Measurements from ENCODE around the gene OPCML.

OPCML gene

GRCh38 chr11:133399294-133399693, 133.0 kb downstream of the OPCML start:
- TF ChIP-seq REST (IDR thresholded peaks at IDR 0.05; ENCODE audit: insufficient replicate concordance, low read depth) (no peak), SPI1 (IDR thresholded peaks at IDR 0.05; ENCODE audit: borderline replicate concordance, low read depth) (no peak), POLR2AphosphoS5 (IDR thresholded peaks at IDR 0.05; ENCODE audit: low read depth) (no peak), GABPA (IDR thresholded peaks at IDR 0.05; ENCODE audit: low read depth) (no peak)
- TF ChIP-seq, protein P1, sequence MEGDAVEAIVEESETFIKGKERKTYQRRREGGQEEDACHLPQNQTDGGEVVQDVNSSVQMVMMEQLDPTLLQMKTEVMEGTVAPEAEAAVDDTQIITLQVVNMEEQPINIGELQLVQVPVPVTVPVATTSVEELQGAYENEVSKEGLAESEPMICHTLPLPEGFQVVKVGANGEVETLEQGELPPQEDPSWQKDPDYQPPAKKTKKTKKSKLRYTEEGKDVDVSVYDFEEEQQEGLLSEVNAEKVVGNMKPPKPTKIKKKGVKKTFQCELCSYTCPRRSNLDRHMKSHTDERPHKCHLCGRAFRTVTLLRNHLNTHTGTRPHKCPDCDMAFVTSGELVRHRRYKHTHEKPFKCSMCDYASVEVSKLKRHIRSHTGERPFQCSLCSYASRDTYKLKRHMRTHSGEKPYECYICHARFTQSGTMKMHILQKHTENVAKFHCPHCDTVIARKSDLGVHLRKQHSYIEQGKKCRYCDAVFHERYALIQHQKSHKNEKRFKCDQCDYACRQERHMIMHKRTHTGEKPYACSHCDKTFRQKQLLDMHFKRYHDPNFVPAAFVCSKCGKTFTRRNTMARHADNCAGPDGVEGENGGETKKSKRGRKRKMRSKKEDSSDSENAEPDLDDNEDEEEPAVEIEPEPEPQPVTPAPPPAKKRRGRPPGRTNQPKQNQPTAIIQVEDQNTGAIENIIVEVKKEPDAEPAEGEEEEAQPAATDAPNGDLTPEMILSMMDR (IDR thresholded peaks at IDR 0.05; ENCODE audit: insufficient read depth, low read length), result no peak
- Histone ChIP-seq H3K27ac (replicated peaks) (no peak overlapping the region), H3K4me3 (replicated peaks; ENCODE audit: insufficient read depth, low read length) (no peak overlapping the region), H3K27me3 (ENCODE audit: insufficient read depth, poor library complexity, severe bottlenecking) (no peaks in the 10 kb centered on the region)
- DNase-seq (ENCODE audit: low read depth in 1 of 2, low spot score in 1 of 2), result no peak

- no peak for TF ChIP-seq POLR2AphosphoS5 (IDR thresholded peaks at IDR 0.05; ENCODE audit: low read depth)
- no peak for TF ChIP-seq REST (IDR thresholded peaks at IDR 0.05; ENCODE audit: insufficient replicate concordance, low read depth)
- TF ChIP-seq SPI1 (IDR thresholded peaks at IDR 0.05; ENCODE audit: borderline replicate concordance, low read depth), result no peak
- TF ChIP-seq GABPA (IDR thresholded peaks at IDR 0.05; ENCODE audit: low read depth), result no peak
- TF ChIP-seq, protein P1 (IDR thresholded peaks at IDR 0.05; ENCODE audit: insufficient read depth, low read length), result no peak
- H3K27me3 ChIP-seq (ENCODE audit: insufficient read depth, poor library complexity, severe bottlenecking), result peaks cover 2% of the 10 kb centered on the region
- no peak overlapping the region for H3K4me3 ChIP-seq (replicated peaks; ENCODE audit: insufficient read depth, low read length)
- DNase-seq (ENCODE audit: low read depth in 1 of 2, low spot score in 1 of 2), result no peak
- no peak overlapping the region for H3K27ac ChIP-seq (replicated peaks)
Observed at GRCh38 chr11:133390803-133391202, 141.5 kb downstream of the OPCML start.

- Histone ChIP-seq H3K27ac (replicated peaks) (no peak overlapping the region), H3K27me3 (ENCODE audit: insufficient read depth, poor library complexity, severe bottlenecking) (peaks cover 2% of the 10 kb centered on the region), H3K4me3 (replicated peaks; ENCODE audit: insufficient read depth, low read length) (no peak overlapping the region)
- TF ChIP-seq, protein P1 (IDR thresholded peaks at IDR 0.05; ENCODE audit: insufficient read depth, low read length), result no peak
- TF ChIP-seq SPI1 (IDR thresholded peaks at IDR 0.05; ENCODE audit: borderline replicate concordance, low read depth) (no peak), REST (IDR thresholded peaks at IDR 0.05; ENCODE audit: insufficient replicate concordance, low read depth) (no peak), GABPA (IDR thresholded peaks at IDR 0.05; ENCODE audit: low read depth) (no peak), POLR2AphosphoS5 (IDR thresholded peaks at IDR 0.05; ENCODE audit: low read depth) (no peak)
- no peak for DNase-seq (ENCODE audit: low read depth in 1 of 2, low spot score in 1 of 2)
Observed at GRCh38 chr11:133388975-133389568, 143.2 kb downstream of the OPCML start.

All from HL-60 (cell line).